Astrocyte (in vitro differentiated cells and primary cell): ENCODE data around the gene KCTD12.

Source experiments
- CTCF ChIP-seq: IDR thresholded peaks from 2 replicates; pipeline ENCODE4 v1.5.1; 2011; ENCODE audit warnings: low read depth, mild to moderate bottlenecking, inconsistent platforms, low read length, moderate library complexity; ENCODE audit not compliant: insufficient read depth
- EZH2 ChIP-seq: IDR thresholded peaks from 2 replicates; pipeline ENCODE4 v1.6.1; 2012; ENCODE audit warnings: mild to moderate bottlenecking, low read length, inconsistent platforms; ENCODE audit not compliant: insufficient read depth

DNA sequence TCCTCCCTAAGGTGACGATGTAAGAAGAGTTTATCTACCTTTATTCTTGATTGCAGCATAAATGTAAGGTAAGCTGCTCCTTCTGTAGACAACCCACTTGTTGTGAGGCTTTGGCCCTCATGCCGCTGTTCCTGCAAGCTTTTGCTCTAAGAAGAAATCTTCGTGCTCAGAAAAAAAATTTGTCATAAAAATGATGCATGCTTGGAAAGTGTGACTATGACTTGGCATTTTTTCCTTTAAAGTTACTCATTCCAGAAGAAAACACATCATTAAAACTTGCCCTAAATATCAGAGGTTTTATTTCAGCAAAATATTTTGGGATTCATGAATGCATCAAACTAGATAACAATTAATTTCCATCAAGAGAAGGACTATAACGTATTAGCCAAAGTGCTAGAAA lies 39.8 kb downstream of the KCTD12 start:
- TF ChIP-seq CTCF (no peak), EZH2 (no peak)
